ENCODE data around the gene FBXW2. TPM values are rescaled to one million over a fixed set of nuclear protein-coding genes. Genes with fewer than 3 reads are reported as not detected.
A peak's percentile ranks its signal among the peaks of the same experiment; 100 is the strongest.

Gene FBXW2
- total and polyA plus RNA-seq, 7 experiments from 2014 or later: 31.5 to 90.3 (median 77.5) TPM

GRCh38 chr9:120710110-120710981, 82.9 kb downstream of the FBXW2 start:
- H3K36me3 ChIP-seq (ENCODE audit: control insufficient read depth in 2 of 3, insufficient read depth in 3 of 3, low read length in 3 of 3): peaks cover 0 to 3% (median 0%) of the 10 kb centered on the region in 3 experiments
- peak in 7 of 9 donors; percentile 41 to 66 (median 51) for DNase-seq
- ChIA-PET POLR2A (interaction anchor here (0.6 to 1.0 kb wide), 2 partner anchors 15 to 219 kb away, joined by 3 read pairs; no protein-coding TSS in a partner anchor), CTCF (interaction anchor here (0.7 kb wide), 1 partner anchor 25 kb away, joined by 3 read pairs; no protein-coding TSS in a partner anchor)
- Mint-ChIP-seq H3K27me3 (no peaks in the 10 kb centered on the region), H3K36me3 (peaks cover 0 to 6% (median under 1%) of the 10 kb centered on the region in 5 donors), H3K9me3 (no peaks in the 10 kb centered on the region), H3K27ac (peak overlapping the region; percentile 77 to 98 (median 89)), H3K4me3 (peak overlapping the region; percentile 82 to 98 (median 86)), H3K4me1 (peaks cover 17 to 56% (median 43%) of the 10 kb centered on the region in 7 donors)
- no peak for ATAC-seq
- intact Hi-C loops (cut with micrococcal nuclease): loop anchor here (1.0 to 5.0 kb wide), 5 partner anchors 93 to 657 kb away; partner anchors contain the start of genes CDK5RAP2 (in 1 of the 2), RAB14 (in 1 of the 2) and TRAF1 (in 1 of the 2)
- peak overlapping the region; percentile 79 for H3K27ac ChIP-seq (ENCODE audit: low read depth, low read length)
- H3K27me3 ChIP-seq (ENCODE audit: control insufficient read depth in 2 of 2, insufficient read depth in 2 of 2, low read length in 2 of 2): no peaks in the 10 kb centered on the region
- H3K4me1 ChIP-seq (ENCODE audit: control insufficient read depth in 2 of 2, insufficient read depth in 2 of 2, low read length in 2 of 2): peaks cover 21 to 22% of the 10 kb centered on the region in 2 donors
- peak overlapping the region; percentile 51 for H3K4me3 ChIP-seq (ENCODE audit: low read length)
- H3K9me3 ChIP-seq (ENCODE audit: control insufficient read depth in 2 of 3, low read length in 3 of 3): no peaks in the 10 kb centered on the region

GRCh38 chr9:120708526-120709224, 84.5 kb downstream of the FBXW2 start:
- Histone ChIP-seq H3K27ac (ENCODE audit: low read depth, low read length) (no peak overlapping the region), H3K36me3 (ENCODE audit: control insufficient read depth in 2 of 3, insufficient read depth in 3 of 3, low read length in 3 of 3) (peaks cover 0 to under 1% (median 0%) of the 10 kb centered on the region in 3 experiments), H3K27me3 (ENCODE audit: control insufficient read depth in 2 of 2, insufficient read depth in 2 of 2, low read length in 2 of 2) (no peaks in the 10 kb centered on the region), H3K9me3 (ENCODE audit: control insufficient read depth in 2 of 3, low read length in 3 of 3) (no peaks in the 10 kb centered on the region), H3K4me3 (ENCODE audit: low read length) (no peak overlapping the region), H3K4me1 (ENCODE audit: control insufficient read depth in 2 of 2, insufficient read depth in 2 of 2, low read length in 2 of 2) (peaks cover 15 to 18% of the 10 kb centered on the region in 2 donors)
- intact Hi-C loops (cut with micrococcal nuclease): no loop called here
- Mint-ChIP-seq H3K27ac (peak overlapping the region in 7 of 9 donors; percentile 29 to 98 (median 86)), H3K4me1 (peaks cover 16 to 62% (median 41%) of the 10 kb centered on the region in 7 donors), H3K36me3 (peaks cover 0 to 12% (median 8%) of the 10 kb centered on the region in 5 donors), H3K27me3 (no peaks in the 10 kb centered on the region), H3K9me3 (no peaks in the 10 kb centered on the region), H3K4me3 (peak overlapping the region in 8 of 10 donors; percentile 32 to 98 (median 84))
- no peak for ATAC-seq
- CTCF ChIA-PET: interaction anchor here (0.7 to 1.0 kb wide), 3 partner anchors 34 to 94 kb away, joined by 3 read pairs; no protein-coding TSS in a partner anchor
- POLR2A ChIA-PET: no interaction called here
- DNase-seq: no peak

- no peak for DNase-seq
- no peaks in the 10 kb centered on the region for H3K9me3 Mint-ChIP-seq
- Histone ChIP-seq H3K4me1 (ENCODE audit: control insufficient read depth in 2 of 2, insufficient read depth in 2 of 2, low read length in 2 of 2) (peaks cover 4 to 13% of the 10 kb centered on the region in 2 donors), H3K36me3 (ENCODE audit: control insufficient read depth in 2 of 3, insufficient read depth in 3 of 3, low read length in 3 of 3) (no peaks in the 10 kb centered on the region), H3K4me3 (ENCODE audit: low read length) (no peak overlapping the region), H3K27me3 (ENCODE audit: control insufficient read depth in 2 of 2, insufficient read depth in 2 of 2, low read length in 2 of 2) (no peaks in the 10 kb centered on the region), H3K27ac (ENCODE audit: low read depth, low read length) (no peak overlapping the region), H3K9me3 (ENCODE audit: control insufficient read depth in 2 of 3, low read length in 3 of 3) (no peaks in the 10 kb centered on the region)
- H3K4me1 Mint-ChIP-seq: peaks cover 8 to 50% (median 30%) of the 10 kb centered on the region in 7 donors
- H3K4me3 Mint-ChIP-seq: no peak overlapping the region
- ChIA-PET CTCF (no interaction called here), POLR2A (no interaction called here)
- H3K27me3 Mint-ChIP-seq: no peaks in the 10 kb centered on the region
- intact Hi-C loops (cut with micrococcal nuclease): no loop called here
- no peak for ATAC-seq
- H3K36me3 Mint-ChIP-seq: peaks cover 0 to 16% (median 9%) of the 10 kb centered on the region in 5 donors
- peak overlapping the region in 1 of 9 donors; percentile 60 for H3K27ac Mint-ChIP-seq
These were observed 86.0 kb downstream of the FBXW2 start for GRCh38 chr9:120707170-120707569.

Other genes with a start within 250 kb of the FBXW2 start
- 10 to 100 TPM; 62.2 to 98.1 (median 78.1) TPM for gene CDK5RAP2, start 213.2 kb downstream of the FBXW2 start, total RNA-seq
- 10 to 100 TPM; 23.7 to 39.9 TPM for gene CDK5RAP2, start 213.2 kb downstream of the FBXW2 start, polyA plus RNA-seq
- 10 to 100 TPM in 4 of 5 experiments, 1 to 10 TPM in 1; 9.5 to 35.4 (median 11.1) TPM for gene MEGF9, start 78.9 kb downstream of the FBXW2 start, total RNA-seq
- gene MEGF9, start 78.9 kb downstream of the FBXW2 start, polyA plus RNA-seq: 1 to 10 TPM; 3.9 to 7.4 TPM
- 10 to 100 TPM; 33.5 to 63.9 (median 44.0) TPM for gene PSMD5, start 49.5 kb upstream of the FBXW2 start, total RNA-seq
- 10 to 100 TPM; 22.3 to 29.2 TPM for gene PSMD5, start 49.5 kb upstream of the FBXW2 start, polyA plus RNA-seq
- 100 to 1,000 TPM in 3 of 5 experiments, 10 to 100 TPM in 2; 65.9 to 271 (median 197) TPM for gene PHF19, start 83.8 kb upstream of the FBXW2 start, total RNA-seq
- gene PHF19, start 83.8 kb upstream of the FBXW2 start, polyA plus RNA-seq: 10 to 100 TPM; 13.1 to 16.5 TPM
- 100 to 1,000 TPM in 2 of 5 experiments, 10 to 100 TPM in 3; 58.7 to 131 (median 98.2) TPM for gene TRAF1, start 133.4 kb upstream of the FBXW2 start, total RNA-seq
- 1 to 10 TPM; 3.7 to 6.6 TPM for gene TRAF1, start 133.4 kb upstream of the FBXW2 start, polyA plus RNA-seq